Ovary (tissue), 3 donors: ENCODE data around the gene ADI1.

Experiments
- EP300 ChIP-seq: sonication (generic); formaldehyde crosslinking; IDR thresholded peaks from one replicate; pipeline ENCODE4 v1.6.1; 2017; ENCODE audit warnings: antibody characterized with exemption
- POLR2A ChIP-seq: fragments of 450-650 bp; IDR thresholded peaks from one replicate; pipeline ENCODE4 v1.6.1; 2017; ENCODE audit warnings: antibody characterized with exemption, mild to moderate bottlenecking, moderate library complexity
- TF ChIP-seq, protein P1 (sequence below), 3 donors: fragments of 450-650 bp in 2 of 3; fragments of 200-600 bp in 1 of 3; IDR thresholded peaks; one replicate each; pipeline versions ENCODE4 v1.5.1 to v1.8.0; 2016 to 2022; ENCODE audit warnings: antibody characterized with exemption in 3 of 3, mild to moderate bottlenecking in 1 of 3
- donor health status: DM: no; HTN: no; CAD: no.

DNA sequence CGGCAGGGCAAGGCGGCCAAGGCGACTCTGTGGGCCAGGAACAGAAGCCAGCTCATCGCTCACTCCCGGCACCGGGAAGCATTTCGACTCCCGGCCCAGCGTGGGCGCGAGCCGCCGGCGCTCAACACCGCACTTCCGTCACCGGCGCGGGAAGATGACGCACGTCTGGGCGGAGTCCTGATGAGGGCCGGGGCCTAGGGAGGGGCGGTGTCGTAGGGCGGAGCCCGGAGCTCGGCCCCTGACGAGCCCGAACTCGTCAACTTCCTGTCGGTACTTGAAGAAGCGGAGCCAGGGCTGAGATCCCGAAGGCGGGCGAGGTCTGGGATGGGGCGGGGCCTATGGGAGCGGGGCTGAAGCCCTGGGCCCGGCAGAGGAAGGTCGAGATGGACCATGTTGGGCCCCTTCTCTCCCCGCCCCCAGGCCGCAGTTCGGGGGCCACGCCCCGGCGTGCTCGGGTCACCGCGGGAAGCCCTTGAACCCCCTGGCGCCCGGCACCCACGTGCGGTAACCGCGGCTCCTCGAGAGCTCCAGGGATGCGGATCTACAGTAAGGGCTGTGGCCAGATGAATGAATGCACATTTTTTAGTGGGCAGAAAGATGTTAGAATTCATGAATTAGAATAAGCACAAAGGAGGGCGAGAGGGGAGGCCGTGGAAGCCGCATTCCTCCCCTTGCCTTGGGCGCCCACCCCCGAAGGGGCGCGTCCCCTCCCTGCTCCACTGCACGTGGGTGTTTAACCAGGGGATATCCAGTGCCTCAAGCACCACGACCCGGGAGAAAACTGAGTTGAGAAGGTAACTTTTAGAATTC lies 39.1 kb upstream of the ADI1 start, which contains the start of gene RNASEH1:
- TF ChIP-seq, protein P1, sequence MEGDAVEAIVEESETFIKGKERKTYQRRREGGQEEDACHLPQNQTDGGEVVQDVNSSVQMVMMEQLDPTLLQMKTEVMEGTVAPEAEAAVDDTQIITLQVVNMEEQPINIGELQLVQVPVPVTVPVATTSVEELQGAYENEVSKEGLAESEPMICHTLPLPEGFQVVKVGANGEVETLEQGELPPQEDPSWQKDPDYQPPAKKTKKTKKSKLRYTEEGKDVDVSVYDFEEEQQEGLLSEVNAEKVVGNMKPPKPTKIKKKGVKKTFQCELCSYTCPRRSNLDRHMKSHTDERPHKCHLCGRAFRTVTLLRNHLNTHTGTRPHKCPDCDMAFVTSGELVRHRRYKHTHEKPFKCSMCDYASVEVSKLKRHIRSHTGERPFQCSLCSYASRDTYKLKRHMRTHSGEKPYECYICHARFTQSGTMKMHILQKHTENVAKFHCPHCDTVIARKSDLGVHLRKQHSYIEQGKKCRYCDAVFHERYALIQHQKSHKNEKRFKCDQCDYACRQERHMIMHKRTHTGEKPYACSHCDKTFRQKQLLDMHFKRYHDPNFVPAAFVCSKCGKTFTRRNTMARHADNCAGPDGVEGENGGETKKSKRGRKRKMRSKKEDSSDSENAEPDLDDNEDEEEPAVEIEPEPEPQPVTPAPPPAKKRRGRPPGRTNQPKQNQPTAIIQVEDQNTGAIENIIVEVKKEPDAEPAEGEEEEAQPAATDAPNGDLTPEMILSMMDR (IDR thresholded peaks at IDR 0.05): no peak
- TF ChIP-seq POLR2A (peak; percentile 91), EP300 (no peak)
